Fibroblast of lung (primary cell): ENCODE measurements around the gene CHMP2A.

ENCODE experiments used
- EZH2 ChIP-seq: IDR thresholded peaks from 2 replicates; pipeline ENCODE4 v1.5.1; 2012; ENCODE audit warnings: low read length, control low read depth, mild to moderate bottlenecking; ENCODE audit errors: missing control alignments
- TF ChIP-seq, protein P1 (sequence below), 2 donors: IDR thresholded peaks in 1 of 2; conservative IDR thresholded peaks in 1 of 2; 1 replicate in 1 of 2; 2 replicates in 1 of 2; pipeline ENCODE4 v1.5.1; 2011 to 2012; ENCODE audit warnings: low read length in 2 of 2, control low read depth in 1 of 2, inconsistent platforms in 1 of 2, low read depth in 1 of 2, mild to moderate bottlenecking in 1 of 2

DNA sequence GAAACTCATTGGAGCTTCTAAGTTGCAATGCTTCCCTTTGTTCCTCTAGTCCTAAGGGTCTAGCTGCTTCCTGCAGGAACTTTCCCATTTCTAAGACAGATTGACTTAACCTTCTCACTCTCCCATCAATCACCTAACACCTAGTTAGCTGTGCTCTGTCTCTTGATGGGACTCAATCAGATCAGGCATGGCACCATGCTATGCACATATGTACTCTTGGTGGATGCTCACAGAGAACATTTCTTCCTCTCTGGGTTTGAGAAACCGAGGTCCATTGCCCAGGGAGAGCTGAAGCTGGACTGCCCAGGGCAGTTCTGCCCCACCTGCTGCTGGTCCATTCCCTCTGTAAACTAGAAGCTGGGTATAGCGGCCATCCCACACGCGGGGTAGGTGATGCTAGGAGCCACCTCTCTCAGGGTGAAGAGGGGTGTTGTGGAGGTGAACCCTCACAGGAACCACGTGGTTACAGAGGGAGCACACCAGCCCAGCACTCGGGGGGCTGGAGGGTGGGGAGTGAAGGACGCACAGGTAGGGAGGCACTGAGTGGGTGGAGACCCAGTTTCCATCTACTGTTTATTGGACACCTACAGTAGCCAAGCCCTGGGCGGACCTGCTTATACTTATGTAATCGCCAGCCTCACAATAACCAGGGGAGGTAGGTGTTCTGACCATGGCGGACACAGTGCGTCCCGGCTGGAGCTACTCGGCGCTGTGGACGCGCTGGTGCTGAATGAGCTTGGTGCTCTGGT, 6.6 kb upstream of the CHMP2A start:
- TF ChIP-seq, protein P1, sequence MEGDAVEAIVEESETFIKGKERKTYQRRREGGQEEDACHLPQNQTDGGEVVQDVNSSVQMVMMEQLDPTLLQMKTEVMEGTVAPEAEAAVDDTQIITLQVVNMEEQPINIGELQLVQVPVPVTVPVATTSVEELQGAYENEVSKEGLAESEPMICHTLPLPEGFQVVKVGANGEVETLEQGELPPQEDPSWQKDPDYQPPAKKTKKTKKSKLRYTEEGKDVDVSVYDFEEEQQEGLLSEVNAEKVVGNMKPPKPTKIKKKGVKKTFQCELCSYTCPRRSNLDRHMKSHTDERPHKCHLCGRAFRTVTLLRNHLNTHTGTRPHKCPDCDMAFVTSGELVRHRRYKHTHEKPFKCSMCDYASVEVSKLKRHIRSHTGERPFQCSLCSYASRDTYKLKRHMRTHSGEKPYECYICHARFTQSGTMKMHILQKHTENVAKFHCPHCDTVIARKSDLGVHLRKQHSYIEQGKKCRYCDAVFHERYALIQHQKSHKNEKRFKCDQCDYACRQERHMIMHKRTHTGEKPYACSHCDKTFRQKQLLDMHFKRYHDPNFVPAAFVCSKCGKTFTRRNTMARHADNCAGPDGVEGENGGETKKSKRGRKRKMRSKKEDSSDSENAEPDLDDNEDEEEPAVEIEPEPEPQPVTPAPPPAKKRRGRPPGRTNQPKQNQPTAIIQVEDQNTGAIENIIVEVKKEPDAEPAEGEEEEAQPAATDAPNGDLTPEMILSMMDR (conservative IDR thresholded peaks at IDR 0.05 in 1 of 2, IDR thresholded peaks at IDR 0.05 in 1 of 2; ENCODE audit: low read depth in 1 of 2, low read length in 2 of 2), result no peak
- TF ChIP-seq EZH2, result no peak
